ENCODE data around the gene FBLN2.

Gene FBLN2

DNA sequence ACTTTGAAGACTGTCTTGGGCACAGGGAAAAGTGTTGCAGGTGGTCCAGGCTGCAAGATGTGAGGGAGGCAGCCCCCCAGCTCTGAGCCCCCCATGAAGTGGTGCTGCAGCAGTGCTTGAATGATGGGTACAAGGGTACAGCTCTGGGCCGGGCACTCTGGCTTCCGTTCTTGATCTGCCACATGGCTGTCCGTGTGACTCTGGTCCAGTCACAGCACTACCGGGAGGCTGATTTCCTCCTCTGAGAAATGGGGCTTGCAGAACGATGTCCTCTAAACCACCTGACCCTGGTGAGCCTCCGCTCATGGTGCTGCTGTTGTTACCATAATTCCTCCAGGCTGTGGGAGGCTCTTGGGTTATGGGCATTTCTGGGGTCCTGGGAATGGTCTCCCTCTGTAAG, 75.1 kb downstream of the FBLN2 start:
- DNase-seq (ENCODE audit: low read depth in 2 of 2), result no peak

DNA sequence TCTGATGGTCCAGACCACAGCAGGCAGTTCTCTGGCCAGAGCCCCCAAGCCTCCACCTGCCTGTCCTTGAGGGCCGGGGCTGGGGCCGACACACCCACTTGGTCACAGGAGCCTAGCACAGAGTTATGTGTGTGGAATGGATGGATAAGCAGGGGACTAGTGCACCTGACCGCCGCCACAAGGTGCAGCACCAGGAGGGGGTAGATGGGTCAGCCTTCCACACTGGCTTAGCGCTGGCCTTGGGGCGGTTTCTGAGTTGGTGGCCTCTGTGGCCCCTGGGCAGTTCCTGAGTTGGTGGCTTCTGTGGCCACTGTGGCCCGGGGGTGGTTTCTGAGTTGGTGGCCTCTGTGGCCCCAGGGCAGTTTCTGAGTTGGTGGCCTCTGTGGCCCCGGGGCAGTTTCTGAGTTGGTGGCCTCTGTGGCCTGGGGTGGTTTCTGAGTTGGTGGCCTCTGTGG, 75.8 kb downstream of the FBLN2 start:
- no peak for DNase-seq (ENCODE audit: low read depth in 2 of 2)

DNA sequence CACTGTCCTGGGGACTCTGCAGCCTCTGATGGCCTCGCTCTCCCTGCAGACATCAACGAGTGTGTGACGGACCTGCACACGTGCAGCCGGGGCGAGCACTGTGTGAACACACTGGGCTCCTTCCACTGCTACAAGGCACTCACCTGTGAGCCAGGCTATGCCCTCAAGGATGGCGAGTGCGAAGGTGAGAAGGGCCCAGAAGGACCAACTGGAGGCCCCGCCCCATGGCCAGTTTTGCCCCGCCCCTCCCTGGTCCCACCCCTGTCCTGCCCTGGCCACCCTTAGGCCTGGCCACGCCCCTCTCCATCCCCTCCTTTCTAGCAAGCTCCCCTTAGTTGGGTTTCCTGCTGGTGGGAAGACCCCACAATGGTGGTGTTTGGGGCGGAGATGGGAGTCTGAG, 77.5 kb downstream of the FBLN2 start:
- no peak for DNase-seq (ENCODE audit: low read depth in 2 of 2)

DNA sequence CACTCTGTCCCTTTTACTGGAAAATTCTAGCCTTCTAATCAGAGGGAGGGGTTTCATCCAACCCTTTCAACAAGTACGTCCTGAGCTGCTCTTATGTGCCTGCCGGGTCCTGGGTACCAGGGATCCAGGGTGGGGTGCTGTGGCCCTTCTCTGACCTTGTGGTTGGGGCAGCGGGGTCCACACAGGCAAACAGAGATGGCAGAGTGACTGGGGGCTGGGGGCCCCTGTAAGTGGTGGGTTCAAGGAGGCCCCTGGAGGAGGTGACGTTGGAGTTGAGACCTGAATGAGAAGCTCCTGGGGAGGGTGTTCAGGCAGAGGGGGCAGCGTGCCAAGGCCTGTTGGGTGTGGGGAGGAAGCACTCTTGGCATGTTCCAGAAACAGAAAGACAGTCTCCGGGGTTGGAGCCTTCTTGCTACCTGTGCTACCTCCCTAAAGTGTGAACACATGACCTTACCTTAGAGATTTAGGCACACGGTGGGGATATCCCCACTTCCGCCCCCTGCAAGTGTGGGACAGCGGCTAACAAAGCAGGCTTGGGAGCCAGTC, 78.1 kb downstream of the FBLN2 start:
- no peak for DNase-seq (ENCODE audit: low read depth in 2 of 2)

DNA sequence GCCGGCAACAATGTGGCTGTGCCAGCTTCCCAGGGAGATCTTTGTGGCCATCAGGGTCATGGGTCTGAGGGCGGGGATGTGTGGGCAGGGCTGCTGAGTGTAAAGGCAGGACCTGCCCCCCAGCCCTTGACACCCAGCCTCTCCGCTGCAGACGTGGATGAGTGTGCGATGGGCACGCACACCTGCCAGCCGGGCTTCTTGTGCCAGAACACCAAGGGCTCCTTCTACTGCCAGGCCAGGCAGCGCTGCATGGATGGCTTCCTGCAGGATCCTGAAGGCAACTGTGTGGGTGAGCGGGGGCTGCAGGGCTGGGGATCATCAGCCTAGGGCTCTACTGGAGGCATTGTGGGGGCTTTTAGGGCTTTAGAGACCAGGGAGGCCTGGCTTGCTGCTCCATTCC, 78.8 kb downstream of the FBLN2 start:
- DNase-seq (ENCODE audit: low read depth in 2 of 2), result no peak

DNA sequence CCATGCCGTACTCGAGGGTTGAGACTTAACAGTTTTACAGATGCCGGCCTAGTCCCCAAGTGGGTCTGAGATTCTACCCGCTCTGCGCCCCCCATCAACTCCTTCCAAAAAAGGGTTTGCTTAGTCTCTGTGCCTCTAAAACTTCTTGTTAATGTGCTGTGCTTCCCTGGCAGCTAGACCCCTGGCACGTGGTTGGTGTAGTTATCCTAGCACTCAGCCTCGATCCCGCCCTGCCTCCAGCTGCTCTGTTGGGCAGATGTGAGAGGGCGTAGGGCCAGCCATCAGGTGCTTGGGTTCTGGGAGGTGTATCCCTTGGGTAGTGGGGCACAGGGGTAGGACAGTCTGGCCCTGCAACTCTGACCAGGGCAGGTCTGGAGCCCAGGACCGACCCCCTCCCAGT, 79.5 kb downstream of the FBLN2 start:
- no peak for DNase-seq (ENCODE audit: low read depth in 2 of 2)

DNA sequence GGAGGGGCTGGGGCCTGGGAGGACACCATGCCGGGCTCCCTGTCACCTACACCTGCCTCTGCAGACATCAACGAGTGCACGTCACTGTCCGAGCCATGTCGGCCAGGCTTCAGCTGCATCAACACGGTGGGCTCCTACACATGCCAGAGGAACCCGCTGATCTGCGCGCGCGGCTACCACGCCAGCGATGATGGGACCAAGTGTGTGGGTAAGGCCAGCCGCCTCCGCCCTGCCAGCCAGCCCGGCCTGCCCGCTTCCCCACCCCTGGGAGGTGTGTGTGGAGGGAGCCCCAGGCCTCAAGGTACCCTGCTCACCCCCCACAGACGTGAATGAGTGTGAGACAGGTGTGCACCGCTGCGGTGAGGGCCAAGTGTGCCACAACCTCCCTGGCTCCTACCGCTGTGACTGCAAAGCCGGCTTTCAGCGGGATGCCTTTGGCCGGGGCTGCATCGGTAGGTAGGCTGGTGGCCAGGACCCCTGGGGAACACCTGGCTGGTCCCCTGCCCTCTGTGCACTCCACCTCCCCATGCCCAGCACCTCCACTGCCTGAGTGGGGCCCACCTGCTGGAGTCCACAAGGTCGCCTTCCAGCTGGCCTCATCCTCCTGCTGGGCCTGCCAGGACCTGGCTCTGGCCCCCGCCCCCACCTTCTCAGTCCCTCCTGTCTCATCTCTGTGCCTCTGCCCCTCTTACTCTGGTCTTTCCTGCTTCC, 80.1 kb downstream of the FBLN2 start:
- DNase-seq (ENCODE audit: low read depth in 2 of 2), result no peak

DNA sequence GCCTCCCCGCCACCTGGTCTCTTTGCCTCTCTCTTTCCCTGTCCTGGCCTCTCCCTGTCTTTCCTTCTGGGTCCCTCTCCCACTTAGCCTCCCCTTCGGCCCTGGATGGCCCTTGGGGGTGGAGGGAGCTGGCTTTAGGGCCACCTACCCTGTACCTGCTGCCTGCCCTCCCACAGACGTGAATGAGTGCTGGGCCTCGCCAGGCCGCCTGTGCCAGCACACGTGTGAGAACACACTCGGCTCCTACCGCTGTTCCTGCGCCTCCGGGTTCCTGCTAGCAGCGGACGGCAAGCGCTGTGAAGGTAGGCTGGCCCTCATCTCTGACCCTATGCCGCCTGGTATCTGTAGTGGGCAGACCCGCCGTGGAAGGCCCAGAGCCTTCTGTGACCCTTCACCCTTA, 80.7 kb downstream of the FBLN2 start:
- DNase-seq (ENCODE audit: low read depth in 2 of 2), result no peak

DNA sequence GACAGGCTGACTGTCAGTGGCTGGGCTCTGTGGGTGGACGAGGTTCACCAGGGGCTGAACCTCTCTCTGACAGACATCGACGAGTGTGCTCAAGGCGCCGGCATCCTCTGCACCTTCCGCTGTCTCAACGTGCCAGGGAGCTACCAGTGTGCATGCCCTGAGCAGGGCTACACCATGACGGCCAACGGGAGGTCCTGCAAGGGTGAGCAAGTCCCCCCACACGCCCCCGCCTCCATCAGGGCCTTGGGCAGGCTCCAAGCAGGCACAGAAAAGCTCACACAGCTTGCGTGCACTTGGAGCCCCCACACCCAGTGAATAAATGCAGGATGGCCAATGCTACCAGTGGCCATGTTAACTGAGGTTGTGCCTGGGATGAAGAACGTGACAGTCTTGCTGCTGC, 82.3 kb downstream of the FBLN2 start:
- no peak for DNase-seq (ENCODE audit: low read depth in 2 of 2)

DNA sequence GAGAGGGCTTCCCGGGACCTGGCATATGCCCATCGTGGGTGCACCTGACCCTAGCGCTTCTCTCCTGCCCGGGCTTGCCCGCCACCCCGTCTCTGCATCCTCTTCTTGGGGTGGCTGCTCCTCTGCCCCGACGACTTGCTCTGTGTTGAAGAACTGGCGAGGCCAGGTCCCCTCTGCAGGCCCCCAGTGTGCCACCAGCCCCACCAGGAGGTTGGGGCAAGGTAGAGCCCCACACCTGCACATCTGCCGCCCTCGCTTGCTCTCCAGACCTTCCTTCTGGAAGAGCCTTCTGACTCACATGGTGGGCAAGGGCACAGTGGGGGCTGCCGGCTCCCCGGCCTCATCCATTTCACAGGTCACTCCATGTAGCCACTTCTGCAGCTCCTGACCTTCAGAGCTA, 84.3 kb downstream of the FBLN2 start:
- no peak for DNase-seq (ENCODE audit: low read depth in 2 of 2)

DNA sequence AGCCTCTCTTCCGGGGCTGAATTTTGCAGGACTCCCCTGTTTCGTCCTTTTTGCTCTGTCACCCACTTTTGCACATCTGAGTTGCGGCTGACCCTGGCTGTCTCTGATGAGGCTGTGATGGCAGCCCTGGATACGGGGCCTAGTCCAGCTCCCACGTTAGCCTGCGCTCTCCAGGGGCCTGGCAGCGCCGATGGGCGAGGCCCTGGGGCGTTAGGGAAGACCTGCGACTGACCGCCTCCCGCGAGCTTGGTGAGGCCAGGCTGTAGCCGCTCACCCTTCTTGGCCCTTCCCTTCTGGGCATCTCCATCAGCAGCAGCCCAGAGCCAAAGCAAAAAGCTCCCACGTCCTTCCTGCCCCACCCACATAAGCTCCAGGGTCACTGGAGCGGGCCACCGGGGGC, 85.2 kb downstream of the FBLN2 start:
- no peak for DNase-seq (ENCODE audit: low read depth in 2 of 2)

DNA sequence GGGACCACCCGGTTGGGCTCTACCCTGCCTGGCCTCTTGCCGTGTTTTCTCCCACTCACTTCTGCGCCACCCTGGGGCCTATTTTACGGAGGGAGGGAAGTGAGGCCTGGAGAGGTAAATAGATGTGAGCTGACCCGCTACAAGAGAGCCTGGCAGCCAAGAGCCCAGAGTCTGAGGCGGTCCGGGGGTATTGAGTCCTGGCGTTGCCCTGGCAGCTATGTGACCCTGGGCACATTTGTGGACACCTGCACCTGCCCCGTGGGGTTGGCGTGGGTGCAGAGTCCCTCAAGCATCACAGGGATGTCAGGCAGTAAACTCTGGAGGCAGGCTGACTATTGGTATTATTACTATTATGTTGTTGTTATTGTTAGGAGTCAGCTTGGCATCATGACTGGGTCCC, 85.7 kb downstream of the FBLN2 start:
- no peak for DNase-seq (ENCODE audit: low read depth in 2 of 2)

DNA sequence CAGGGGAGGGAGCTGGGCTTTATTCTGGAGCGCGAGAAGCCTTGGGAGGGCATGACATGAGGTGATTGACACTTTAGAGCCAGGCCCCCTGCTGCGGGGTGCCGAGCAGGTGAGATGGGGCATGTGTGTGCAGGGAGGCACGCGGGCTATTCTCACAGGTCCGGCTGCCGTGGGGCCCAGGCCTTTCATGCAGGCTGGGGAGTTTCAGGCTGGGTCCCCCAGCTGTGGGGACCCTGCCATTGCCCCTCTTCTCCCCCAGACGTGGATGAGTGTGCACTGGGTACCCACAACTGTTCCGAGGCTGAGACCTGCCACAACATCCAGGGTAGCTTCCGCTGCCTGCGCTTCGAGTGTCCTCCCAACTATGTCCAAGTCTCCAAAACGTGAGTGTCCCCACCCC, 87.3 kb downstream of the FBLN2 start:
- DNase-seq (ENCODE audit: low read depth in 2 of 2), result no peak

DNA sequence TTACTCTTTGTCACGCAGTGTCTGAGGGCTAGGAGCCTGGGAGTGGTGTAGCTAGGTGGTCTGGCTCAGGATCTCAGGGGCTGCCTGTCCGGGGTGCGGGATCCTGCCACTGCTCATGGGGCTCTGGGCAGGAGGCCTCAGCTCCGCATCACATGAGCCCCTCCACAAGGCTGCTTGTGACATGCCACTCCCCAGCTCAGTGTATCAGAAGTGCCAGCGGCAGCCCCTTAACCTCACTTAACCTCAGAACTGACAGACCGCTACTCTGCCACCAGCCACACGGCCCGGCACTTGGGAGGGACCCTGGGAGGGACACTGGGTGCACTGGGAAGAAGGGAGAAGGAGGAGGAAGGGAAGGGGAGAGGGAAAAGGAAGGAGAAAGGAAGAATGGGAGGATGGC, 87.9 kb downstream of the FBLN2 start:
- no peak for DNase-seq (ENCODE audit: low read depth in 2 of 2)

DNA sequence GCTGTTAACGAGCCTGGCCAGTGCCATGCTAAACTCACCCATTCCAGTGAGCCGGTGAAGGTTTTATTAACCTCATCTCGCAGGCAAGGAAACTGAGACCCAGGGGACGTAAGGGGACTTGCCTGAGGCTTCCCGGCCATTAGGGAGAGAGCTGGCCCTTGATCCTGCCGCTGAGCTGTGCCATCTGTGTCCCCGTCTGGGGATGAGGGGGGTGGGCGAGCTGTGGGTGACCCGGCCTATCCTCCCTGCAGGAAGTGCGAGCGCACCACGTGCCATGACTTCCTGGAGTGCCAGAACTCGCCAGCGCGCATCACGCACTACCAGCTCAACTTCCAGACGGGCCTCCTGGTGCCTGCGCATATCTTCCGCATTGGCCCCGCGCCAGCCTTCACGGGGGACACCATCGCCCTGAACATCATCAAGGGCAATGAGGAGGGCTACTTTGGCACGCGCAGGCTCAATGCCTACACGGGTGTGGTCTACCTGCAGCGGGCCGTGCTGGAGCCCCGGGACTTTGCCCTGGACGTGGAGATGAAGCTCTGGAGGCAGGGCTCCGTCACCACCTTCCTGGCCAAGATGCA, 88.5 kb downstream of the FBLN2 start:
- no peak for DNase-seq (ENCODE audit: low read depth in 2 of 2)

DNA sequence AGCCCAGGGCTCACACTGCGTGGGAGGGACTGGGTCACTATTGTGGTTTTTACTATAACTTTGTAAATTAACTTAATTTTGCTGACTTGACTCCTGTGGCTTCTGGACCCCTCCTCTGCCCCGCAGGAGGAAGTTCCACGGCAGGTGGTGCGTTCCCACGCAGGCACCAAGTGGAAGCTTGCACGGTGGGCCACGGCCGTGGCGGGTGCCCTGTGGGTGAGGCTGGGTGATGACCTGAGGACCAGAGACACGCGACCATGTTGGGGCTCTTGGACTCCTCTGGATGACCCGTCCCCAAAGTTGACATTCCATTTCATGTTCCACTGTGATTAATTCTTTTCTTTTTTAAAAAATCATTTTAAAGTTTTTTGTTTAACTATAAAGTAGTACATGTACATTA, 89.0 kb downstream of the FBLN2 start:
- DNase-seq (ENCODE audit: low read depth in 2 of 2), result no peak

DNA sequence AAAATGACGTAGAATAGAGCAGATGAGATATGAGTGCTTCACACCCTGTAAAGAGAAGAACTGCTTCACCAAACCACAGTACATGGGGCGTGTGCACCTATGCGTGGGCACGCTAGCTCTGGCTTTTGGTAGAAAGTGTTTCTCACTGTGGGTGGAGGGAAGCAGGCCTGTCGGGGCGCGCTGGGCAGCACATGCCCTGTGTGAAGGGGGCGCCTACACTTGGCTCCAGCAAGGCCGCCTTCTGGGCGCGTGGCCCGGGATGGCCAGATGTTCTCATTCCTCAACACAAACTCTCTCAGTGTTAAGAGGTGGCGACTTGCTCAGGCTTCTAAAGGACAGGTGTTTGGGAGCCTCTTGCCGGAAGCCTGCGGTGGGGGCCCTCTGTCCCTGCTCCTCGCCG, 90.0 kb downstream of the FBLN2 start:
- DNase-seq (ENCODE audit: low read depth in 2 of 2), result no peak

DNA sequence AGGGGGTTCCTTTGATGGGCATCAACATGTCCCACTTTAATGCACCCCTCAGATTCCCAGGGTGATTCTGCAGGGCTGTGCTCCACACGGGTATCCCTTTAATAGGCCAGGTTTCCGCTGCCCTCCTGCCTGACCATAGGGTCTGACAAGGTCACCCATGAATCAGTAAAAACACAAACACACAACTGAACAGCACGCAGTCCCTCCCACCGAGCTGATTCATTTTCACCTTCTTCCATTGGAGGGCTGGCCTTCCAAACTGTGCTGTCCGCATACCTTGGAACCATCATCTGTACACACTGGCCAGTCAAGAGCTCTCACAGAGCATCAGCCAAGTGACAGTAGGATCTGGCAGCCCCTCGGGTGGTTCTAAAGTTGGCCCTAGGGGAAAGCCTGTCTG, 93.7 kb downstream of the FBLN2 start:
- DNase-seq (ENCODE audit: low read depth in 2 of 2), result no peak

DNA sequence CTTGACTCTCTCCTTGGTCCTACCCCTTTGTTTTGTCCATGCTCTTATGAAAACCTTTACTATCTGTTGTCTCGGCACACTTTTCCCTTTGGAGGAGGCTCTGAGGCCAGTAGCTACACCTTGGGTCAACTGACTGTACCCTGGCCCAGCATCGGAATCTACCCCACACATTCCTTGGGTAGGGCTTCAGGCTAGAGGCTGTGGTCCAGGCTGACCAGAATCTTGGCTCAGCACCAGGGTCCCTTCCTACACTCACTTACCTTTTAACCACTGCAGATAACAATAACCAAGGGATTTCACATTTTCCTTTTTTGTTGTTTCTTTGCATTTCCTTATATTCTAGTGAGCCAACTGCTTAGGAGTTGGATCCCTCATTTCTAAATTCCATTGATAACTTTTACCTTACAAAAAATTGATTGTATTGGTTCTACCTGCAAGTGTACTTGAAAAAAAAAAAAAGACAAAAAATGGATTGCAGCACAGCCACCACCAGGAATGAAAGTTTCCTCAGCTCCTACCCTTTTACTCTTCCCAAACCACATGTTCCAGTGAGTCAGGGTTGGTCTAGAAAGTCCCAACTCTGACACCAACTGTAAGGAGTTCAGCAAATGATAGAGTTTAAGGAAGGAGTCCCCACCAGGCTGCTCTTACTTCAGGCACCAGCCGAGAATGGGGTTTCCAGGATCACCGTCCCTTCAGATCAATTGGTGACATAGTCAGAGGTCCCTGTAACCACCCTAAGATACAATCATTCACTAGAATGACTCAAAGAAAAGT, 95.6 kb downstream of the FBLN2 start:
- no peak for DNase-seq (ENCODE audit: low read depth in 2 of 2)

DNA sequence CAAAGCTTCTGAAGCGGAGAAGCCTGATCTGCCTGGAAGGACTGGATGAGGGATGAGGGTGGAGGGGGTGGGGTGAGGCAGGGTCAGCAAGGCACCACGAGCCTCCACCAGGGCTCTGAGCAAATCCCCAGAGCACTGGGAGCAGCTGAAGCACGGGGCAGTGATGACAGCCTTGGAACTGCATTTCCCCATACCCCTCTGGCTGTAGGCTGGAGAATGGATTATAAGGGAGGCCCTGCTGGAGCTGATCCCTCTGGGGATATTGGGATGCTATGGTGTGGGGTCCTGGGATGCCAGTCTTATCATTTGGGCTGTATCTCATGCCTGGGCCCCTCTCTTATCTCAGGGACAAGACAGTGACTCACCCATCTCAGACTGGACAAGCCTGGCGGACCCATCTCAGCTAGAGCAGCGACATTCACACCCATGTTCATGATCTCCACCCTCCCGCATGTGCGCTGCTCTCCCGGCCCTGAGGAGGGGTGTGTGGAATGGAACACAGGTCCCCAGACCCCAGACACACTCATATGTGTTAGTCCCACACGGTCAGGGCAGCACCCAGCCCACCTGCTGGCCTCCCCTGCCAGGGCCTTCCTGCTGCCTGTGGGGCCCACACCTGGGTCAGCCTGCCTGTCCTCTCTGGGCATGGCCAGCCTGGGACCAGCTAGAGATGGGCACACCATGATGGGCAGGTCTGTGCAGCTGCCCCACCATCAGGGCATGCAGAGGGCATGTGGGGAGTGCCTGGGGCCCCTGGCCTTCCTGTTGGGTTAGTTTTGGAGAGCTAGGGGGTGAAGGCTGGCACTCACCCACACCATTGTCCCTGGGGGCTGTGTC, 97.1 kb downstream of the FBLN2 start:
- DNase-seq (ENCODE audit: low read depth in 2 of 2), result no peak

DNA sequence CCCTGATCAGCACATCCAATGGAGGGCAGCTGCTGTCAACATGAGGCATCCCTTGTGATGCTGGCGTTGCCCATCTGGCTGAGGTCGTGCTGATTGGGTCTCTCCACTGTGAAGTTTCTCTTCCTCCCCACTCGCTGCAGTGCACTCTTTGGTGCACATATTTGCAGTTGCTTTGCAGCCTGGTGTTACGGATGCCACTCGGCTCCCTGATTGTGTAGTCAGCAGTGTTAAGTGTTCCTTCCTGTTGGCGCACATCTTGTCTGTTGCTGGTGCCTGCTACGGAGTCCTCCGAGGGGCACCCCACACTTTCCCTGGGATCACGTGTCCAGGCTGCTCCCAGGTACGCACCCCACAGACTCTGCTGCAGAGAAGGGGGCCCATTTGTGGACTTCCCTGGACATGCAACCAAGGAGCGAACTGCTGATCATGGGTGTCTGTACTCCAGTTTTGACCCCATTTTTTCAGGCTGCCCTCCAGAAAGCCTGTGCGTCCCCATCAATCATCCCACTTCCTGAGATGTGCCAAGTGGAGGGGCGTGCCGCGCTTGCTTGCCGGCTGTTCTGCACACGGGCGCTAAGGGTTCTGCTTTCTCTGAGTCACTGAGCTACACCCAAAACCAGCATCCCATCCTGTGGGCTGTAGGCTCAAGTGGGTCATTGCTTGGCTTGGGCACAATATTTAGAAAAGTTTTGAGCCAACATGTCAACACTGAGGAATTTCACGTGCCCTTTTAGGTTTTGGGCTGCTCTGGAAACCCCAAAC, 98.6 kb downstream of the FBLN2 start:
- no peak for DNase-seq (ENCODE audit: low read depth in 2 of 2)

Measured in stimulated activated CD8-positive, alpha-beta memory T cell treated with anti-CD3 and anti-CD28 coated beads, Interleukin-2, amount 100 ng/mL, for 48 hours (primary cell).